Stimulated activated CD4-positive, alpha-beta T cell treated with anti-CD3 and anti-CD28 coated beads, Interleukin-1b, Interleukin-23, amount 100 ng/mL, for 24 hours (primary cell): ENCODE measurements around the gene CROCC2.

Source experiments
- DNase-seq, 4 experiments: peaks; one replicate each; pipeline ENCODE4 v3.0.0-alpha.2; 2020; ENCODE audit warnings: low read depth in 4 of 4, low spot score in 1 of 4

CROCC2 gene

DNA sequence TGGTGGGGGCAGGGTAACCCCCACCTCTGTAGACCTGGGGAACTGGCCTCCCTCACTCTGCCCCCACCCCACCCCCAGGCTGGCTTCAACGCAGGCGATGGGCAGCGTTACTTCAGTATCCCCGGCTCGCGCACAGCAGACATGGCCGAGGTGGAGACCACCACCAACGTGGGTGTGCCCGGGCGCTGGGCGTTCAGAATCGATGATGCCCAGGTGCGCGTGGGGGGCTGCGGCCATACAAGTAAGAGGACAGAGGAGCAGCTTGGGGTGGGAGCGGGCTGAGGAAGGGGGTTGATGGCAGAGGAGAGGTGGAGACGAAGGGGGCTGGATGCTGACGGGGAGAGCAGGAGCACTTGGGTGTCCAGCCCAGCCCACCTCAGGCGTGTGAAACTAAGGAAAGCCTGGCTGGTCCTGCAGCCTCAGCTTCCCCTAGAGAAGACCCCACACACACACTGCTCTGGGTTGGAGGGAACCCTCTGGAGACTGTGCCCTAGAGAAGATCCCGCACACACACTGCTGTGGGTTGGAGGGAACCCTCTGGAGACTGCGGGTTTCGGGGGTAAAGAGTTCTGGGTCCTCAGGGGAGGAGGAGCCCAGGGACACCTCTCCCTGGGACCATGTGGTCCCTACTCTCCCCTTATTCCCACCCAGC is 128.5 kb downstream of the CROCC2 start:
- no peak for DNase-seq

GRCh38 chr2:241035142-241035817 is 129.1 kb downstream of the CROCC2 start:
- DNase-seq = no peak

- no peak for DNase-seq
Observed at GRCh38 chr2:241035818-241036396, 129.8 kb downstream of the CROCC2 start.

DNA sequence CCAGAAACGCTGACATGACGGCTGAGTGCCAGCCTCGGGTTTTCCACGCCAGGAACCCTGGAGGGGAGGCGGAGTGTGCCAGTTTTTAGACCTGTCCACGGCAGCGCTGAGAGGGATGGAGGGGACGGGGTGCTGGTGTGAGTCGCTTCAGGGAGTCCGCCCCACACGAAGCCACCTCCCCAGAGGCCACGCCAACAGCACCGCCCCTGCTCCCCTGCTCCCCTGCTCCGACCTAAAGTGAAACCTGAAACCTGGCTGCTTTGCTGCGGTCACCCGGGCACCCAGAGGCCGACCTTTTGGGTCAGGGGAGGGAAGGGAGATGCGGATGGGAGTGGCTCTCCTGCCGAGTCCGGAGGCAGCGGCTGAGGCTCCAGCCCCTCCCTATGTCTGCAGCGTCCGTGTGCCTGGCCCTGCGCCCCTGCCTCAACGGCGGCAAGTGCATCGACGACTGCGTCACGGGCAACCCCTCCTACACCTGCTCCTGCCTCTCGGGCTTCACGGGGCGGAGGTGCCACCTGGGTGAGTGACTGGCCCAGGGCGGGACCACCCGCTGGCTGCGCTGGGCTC is 130.3 kb downstream of the CROCC2 start:
- DNase-seq = peak in 1 of 4 experiments; percentile 15

DNA sequence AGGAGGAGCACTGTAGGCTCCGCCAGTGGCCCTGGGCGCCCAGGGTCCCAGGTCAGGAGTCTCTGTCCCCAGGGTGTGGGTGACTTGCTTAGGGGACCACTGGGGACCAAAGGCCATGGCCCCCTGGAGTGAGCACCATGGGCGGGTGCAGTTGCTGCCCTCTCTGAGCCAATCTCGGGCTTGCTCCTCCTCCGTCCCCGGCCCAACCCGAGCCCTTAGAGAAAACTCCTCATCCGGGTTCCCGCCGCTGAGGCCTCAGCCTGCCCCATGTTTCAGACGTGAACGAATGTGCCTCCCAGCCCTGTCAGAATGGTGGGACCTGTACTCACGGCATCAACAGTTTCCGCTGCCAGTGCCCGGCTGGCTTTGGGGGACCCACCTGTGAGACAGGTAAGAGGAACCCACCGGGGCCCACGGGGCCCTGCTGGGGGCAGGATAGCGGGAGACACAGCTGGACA is 130.9 kb downstream of the CROCC2 start:
- no peak for DNase-seq

GRCh38 chr2:241037498-241037897 is 131.4 kb downstream of the CROCC2 start:
- DNase-seq = no peak

- DNase-seq = no peak
Observed at GRCh38 chr2:241038374-241039180, 132.4 kb downstream of the CROCC2 start.

- DNase-seq = no peak
Observed at GRCh38 chr2:241039416-241039815, 133.3 kb downstream of the CROCC2 start.

DNA sequence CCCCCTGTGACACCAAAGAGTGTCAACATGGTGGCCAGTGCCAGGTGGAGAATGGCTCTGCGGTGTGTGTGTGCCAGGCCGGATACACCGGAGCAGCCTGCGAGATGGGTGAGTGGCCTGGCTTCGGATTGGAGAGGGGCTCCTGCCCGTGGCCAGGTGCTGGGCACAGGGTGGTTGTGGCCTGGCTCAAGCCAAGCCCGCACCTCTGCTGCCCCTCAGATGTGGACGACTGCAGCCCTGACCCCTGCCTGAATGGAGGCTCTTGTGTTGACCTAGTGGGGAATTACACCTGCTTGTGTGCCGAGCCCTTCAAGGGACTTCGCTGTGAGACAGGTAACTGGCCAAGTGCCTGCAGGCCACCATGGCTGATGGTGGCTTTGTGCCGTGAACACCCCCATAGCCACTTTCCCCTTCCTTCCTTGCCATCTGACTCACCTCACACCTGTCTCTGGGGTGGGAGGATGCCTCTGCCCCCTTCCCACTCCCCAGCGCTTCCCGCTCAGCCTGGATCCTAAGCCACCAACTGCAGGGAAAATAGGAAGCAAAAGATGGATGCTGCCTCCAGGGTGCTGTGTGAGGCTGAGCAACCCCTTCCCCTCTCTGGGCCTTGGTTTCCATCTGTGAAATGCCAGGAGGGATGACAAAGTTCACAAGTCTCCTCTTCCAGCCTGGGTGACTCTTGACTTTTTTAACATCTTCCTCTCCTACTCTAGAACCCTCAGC is 134.1 kb downstream of the CROCC2 start:
- no peak for DNase-seq

GRCh38 chr2:241041589-241042158 is 135.5 kb downstream of the CROCC2 start:
- DNase-seq = no peak
